GM12878 (cell line): Measurements from ENCODE around the gene P2RX7. TPM values are rescaled to one million over a fixed set of nuclear protein-coding genes. Genes with fewer than 3 reads are reported as not detected.

Source experiments
- ATAC-seq: fragments of 200-7000 bp; cut with Tn5 transposase; 3 replicates; pipeline ENCODE4 v1.9.1; 2020; ENCODE audit warnings: mild to moderate bottlenecking, moderate library complexity
- BruUV-seq: library from RNA; stranded (reverse); fragments of 400-500 nt; replicated peaks from 2 replicates; lab custom pipeline; 2021; lab: Mats Ljungman, UMichigan
- CTCF ChIA-PET: fragments of 300-600 bp; sonication (Branson Sonifier 250); formaldehyde crosslinking; extraction: SDS; loops from one replicate; lab custom pipeline; 2021; ENCODE audit warnings: inconsistent platforms; lab: Yijun Ruan, JAX
- POLR2A ChIA-PET: fragments of 350-600 bp; formaldehyde crosslinking; extraction: SDS; loops from one replicate; lab custom pipeline; 2021; ENCODE audit warnings: inconsistent platforms; lab: Charles Lee
- RAD21 ChIA-PET: fragments of 300-600 bp; sonication (Branson Sonifier 250); formaldehyde crosslinking; loops from one replicate; lab custom pipeline; 2023; ENCODE audit warnings: antibody characterized with exemption; ENCODE audit not compliant: unreplicated experiment; lab: Charles Lee
- SMC1A ChIA-PET: fragments of 300-600 bp; sonication (Branson Sonifier 250); formaldehyde crosslinking; loops from one replicate; lab custom pipeline; 2023; ENCODE audit not compliant: unreplicated experiment, uncharacterized antibody; lab: Charles Lee
- DNase-seq: peaks from one replicate; pipeline ENCODE4 v3.0.0-alpha.2; 2011; ENCODE audit warnings: low read depth, low spot score
- FAIRE-seq: peaks from 3 replicates; lab custom pipeline; 2011; peaks lifted over from hg19 to GRCh38; lab: Jason Lieb, UNC
- H2AFZ ChIP-seq: 2 replicates; pipeline ENCODE4 v1.6.0; 2011; ENCODE audit warnings: low read depth, low read length, control low read depth; ENCODE audit not compliant: control insufficient read depth
- H3K27ac ChIP-seq: 2 replicates; pipeline ENCODE4 v1.5.1; 2011; ENCODE audit warnings: control low read depth; ENCODE audit not compliant: control insufficient read depth, insufficient read depth
- H3K27me3 ChIP-seq, 2 experiments: replicated peaks in 1 of 2; 2 replicates each; pipeline versions ENCODE4 v1.6.0 to v1.6.1; 2011; ENCODE audit warnings: low read length in 1 of 2; ENCODE audit not compliant: control insufficient read depth in 2 of 2, insufficient read depth in 2 of 2
- H3K36me3 ChIP-seq, 2 experiments: 2 replicates each; pipeline ENCODE4 v1.5.1; 2011; ENCODE audit warnings: low read length in 1 of 2; ENCODE audit not compliant: control insufficient read depth in 2 of 2, insufficient read depth in 2 of 2
- H3K4me1 ChIP-seq: 2 replicates; pipeline ENCODE4 v1.6.1; 2011; ENCODE audit warnings: mild to moderate bottlenecking, low read length, moderate library complexity, mixed read lengths; ENCODE audit not compliant: control insufficient read depth, insufficient read depth
- H3K4me2 ChIP-seq: 2 replicates; pipeline ENCODE4 v1.6.0; 2011; ENCODE audit warnings: control low read depth; ENCODE audit not compliant: control insufficient read depth, insufficient read depth
- H3K4me3 ChIP-seq: fragments of 200-600 bp; sonication (generic); 2 replicates; pipeline ENCODE4 v1.5.1; 2016
- H3K79me2 ChIP-seq: 2 replicates; pipeline ENCODE4 v1.6.0; 2011; ENCODE audit warnings: low read length; ENCODE audit not compliant: control insufficient read depth, insufficient read depth
- H3K9ac ChIP-seq: 2 replicates; pipeline ENCODE4 v1.8.0; 2011; ENCODE audit warnings: low read length, control low read depth, mixed read lengths; ENCODE audit not compliant: control insufficient read depth, insufficient read depth
- H3K9me3 ChIP-seq: replicated peaks from 3 replicates; pipeline ENCODE4 v1.5.1; 2011; ENCODE audit warnings: mild to moderate bottlenecking, low read length; ENCODE audit not compliant: control insufficient read depth, insufficient read depth
- H4K20me1 ChIP-seq: 2 replicates; pipeline ENCODE4 v1.6.0; 2011; ENCODE audit not compliant: control insufficient read depth, insufficient read depth
- BRCA1 ChIP-seq: IDR thresholded peaks from 2 replicates; pipeline ENCODE4 v1.6.1; 2011; ENCODE audit warnings: low read depth, low read length, improper control_type of control experiment
- CHD4 ChIP-seq: fragments of 200-600 bp; sonication (generic); IDR thresholded peaks from 2 replicates; pipeline ENCODE4 v1.6.1; 2016; ENCODE audit warnings: mild to moderate bottlenecking
- EP300 ChIP-seq, 2 experiments: fragments of 150-350 bp in 1 of 2; IDR thresholded peaks; 2 replicates each; pipeline ENCODE4 v1.6.1; 2011 to 2012; ENCODE audit warnings: low read depth in 2 of 2, low read length in 2 of 2, borderline replicate concordance in 1 of 2, improper control_type of control experiment in 1 of 2, inconsistent platforms in 1 of 2; ENCODE audit not compliant: control insufficient read depth in 1 of 2
- FOXM1 ChIP-seq: IDR thresholded peaks from 2 replicates; pipeline ENCODE4 v1.6.1; 2012; ENCODE audit warnings: low read depth, mild to moderate bottlenecking, inconsistent platforms, low read length, moderate library complexity
- GABPA ChIP-seq: IDR thresholded peaks from 2 replicates; pipeline ENCODE4 v1.6.1; 2014; ENCODE audit warnings: antibody characterized with exemption, low read depth, mild to moderate bottlenecking, inconsistent platforms
- HDAC2 ChIP-seq: fragments of 200-600 bp; sonication (generic); IDR thresholded peaks from 2 replicates; pipeline ENCODE4 v1.6.1; 2017
- KLF5 ChIP-seq: fragments of 450-650 bp; IDR thresholded peaks from 2 replicates; pipeline ENCODE4 v1.6.1; 2014; ENCODE audit warnings: mild to moderate bottlenecking; ENCODE audit not compliant: partially characterized antibody
- PAX5 ChIP-seq: IDR thresholded peaks from 2 replicates; pipeline ENCODE4 v1.6.1; 2011; ENCODE audit warnings: low read depth, low read length, borderline replicate concordance
- SIN3A ChIP-seq: IDR thresholded peaks from 2 replicates; pipeline ENCODE4 v1.6.1; 2012; ENCODE audit warnings: low read depth, low read length, improper control_type of control experiment
- SMAD1 ChIP-seq: fragments of 450-650 bp; IDR thresholded peaks from 2 replicates; pipeline ENCODE4 v1.6.1; 2018; ENCODE audit warnings: mild to moderate bottlenecking, low read depth; ENCODE audit not compliant: partially characterized antibody
- TCF7 ChIP-seq: IDR thresholded peaks from 2 replicates; pipeline ENCODE4 v1.6.1; 2014; ENCODE audit warnings: antibody characterized with exemption, borderline replicate concordance
- ZBED1 ChIP-seq: IDR thresholded peaks from 2 replicates; pipeline ENCODE4 v1.6.1; 2016; ENCODE audit warnings: borderline replicate concordance
- ZNF217 ChIP-seq: fragments of 450-650 bp; IDR thresholded peaks from 2 replicates; pipeline ENCODE4 v1.6.1; 2017; ENCODE audit warnings: antibody characterized with exemption, mild to moderate bottlenecking
- WGBS: methylation state at CpG from one replicate; pipeline ENCODE4 v1.1.6; 2016; ENCODE audit warnings: low lambda C conversion rate; ENCODE audit not compliant: insufficient replicate concordance, insufficient coverage; ENCODE audit errors: missing lambda C conversion rate; 5-methylcytosine and 5-hydroxymethylcytosine counted together
- in situ Hi-C: fragments of 300-500 bp; cut with MboI; formaldehyde crosslinking; loops from 9 replicates; pipeline ENCODE4 v1.14.3; 2018; ENCODE audit warnings: mixed read lengths
- intact Hi-C: fragments of 100-400 bp; cut with micrococcal nuclease; formaldehyde crosslinking; loops from one replicate; pipeline ENCODE4 v1.14.2; 2022; ENCODE audit not compliant: unreplicated experiment
- polyA plus RNA-seq, 11 experiments: library from polyadenylated mRNA; depleted of rRNA in 4 of 11; unstranded in 6 of 11; stranded (reverse) in 5 of 11; fragments of >200 nt; fragmentation: Nextera tagmentation in 4 of 11; fragmentation: Illumina TruSeq in 1 of 11; extraction: Ambion mirVana in 4 of 11; extraction: Trizol in 1 of 11; gene quantifications; 1 replicate in 1 of 11; 2 replicates in 10 of 11; pipeline versions ENCODE4 v1.2.1 to v1.2.3, GENCODE V29; 2011 to 2016; ENCODE audit warnings: inconsistent platforms in 2 of 11, missing spikeins in 2 of 11, low read depth in 1 of 11
- total RNA-seq, 4 experiments: library from RNA; depleted of rRNA in 3 of 4; stranded (reverse); fragments of >200 nt in 3 of 4; fragmentation: Illumina TruSeq in 1 of 4; extraction: Trizol in 1 of 4; gene quantifications; 2 replicates each; pipeline versions ENCODE4 v1.2.1 to v1.2.3, GENCODE V29; 2013 to 2021
- TF ChIP-seq, protein P1 (sequence below): IDR thresholded peaks from 2 replicates; pipeline ENCODE4 v1.6.1; 2012; ENCODE audit warnings: improper control_type of control experiment, low read depth, low read length; ENCODE audit not compliant: insufficient replicate concordance
- TF ChIP-seq, protein P2 (sequence below): fragments of 450-650 bp; conservative IDR thresholded peaks from 2 replicates; pipeline ENCODE4 v1.6.1; 2017; ENCODE audit warnings: mild to moderate bottlenecking, moderate library complexity
- TF ChIP-seq, protein P3 (sequence below): IDR thresholded peaks from 2 replicates; pipeline ENCODE4 v1.6.1; 2012; ENCODE audit warnings: low read depth, low read length, improper control_type of control experiment

The P2RX7 gene
- total and polyA plus RNA-seq, 10 of the 15 experiments (the other 5 are each of a cell fraction or from before 2014, with no cell fraction given), result 0.74 to 2.6 (median 1.5) TPM

DNA sequence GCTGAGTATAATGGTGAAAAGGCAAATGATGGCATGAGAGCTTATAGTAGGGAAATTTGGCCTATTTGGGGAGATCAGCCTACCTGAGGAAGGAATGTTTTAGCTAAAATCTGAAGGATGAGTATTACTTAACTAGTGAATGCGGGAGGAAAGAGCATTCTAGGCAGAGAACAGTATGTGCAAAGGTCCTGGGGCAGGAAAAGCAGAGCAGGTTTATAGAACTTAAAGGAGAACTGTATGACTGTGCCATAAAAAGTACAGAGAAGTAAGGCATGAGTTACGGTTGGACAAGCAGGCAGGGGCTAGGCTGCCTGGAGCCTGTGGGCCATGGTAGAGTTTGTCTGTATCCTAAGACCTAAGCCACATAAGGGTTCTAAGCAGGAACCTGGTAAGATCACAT, 55.6 kb downstream of the P2RX7 start (continued):
- TF ChIP-seq, protein P1, sequence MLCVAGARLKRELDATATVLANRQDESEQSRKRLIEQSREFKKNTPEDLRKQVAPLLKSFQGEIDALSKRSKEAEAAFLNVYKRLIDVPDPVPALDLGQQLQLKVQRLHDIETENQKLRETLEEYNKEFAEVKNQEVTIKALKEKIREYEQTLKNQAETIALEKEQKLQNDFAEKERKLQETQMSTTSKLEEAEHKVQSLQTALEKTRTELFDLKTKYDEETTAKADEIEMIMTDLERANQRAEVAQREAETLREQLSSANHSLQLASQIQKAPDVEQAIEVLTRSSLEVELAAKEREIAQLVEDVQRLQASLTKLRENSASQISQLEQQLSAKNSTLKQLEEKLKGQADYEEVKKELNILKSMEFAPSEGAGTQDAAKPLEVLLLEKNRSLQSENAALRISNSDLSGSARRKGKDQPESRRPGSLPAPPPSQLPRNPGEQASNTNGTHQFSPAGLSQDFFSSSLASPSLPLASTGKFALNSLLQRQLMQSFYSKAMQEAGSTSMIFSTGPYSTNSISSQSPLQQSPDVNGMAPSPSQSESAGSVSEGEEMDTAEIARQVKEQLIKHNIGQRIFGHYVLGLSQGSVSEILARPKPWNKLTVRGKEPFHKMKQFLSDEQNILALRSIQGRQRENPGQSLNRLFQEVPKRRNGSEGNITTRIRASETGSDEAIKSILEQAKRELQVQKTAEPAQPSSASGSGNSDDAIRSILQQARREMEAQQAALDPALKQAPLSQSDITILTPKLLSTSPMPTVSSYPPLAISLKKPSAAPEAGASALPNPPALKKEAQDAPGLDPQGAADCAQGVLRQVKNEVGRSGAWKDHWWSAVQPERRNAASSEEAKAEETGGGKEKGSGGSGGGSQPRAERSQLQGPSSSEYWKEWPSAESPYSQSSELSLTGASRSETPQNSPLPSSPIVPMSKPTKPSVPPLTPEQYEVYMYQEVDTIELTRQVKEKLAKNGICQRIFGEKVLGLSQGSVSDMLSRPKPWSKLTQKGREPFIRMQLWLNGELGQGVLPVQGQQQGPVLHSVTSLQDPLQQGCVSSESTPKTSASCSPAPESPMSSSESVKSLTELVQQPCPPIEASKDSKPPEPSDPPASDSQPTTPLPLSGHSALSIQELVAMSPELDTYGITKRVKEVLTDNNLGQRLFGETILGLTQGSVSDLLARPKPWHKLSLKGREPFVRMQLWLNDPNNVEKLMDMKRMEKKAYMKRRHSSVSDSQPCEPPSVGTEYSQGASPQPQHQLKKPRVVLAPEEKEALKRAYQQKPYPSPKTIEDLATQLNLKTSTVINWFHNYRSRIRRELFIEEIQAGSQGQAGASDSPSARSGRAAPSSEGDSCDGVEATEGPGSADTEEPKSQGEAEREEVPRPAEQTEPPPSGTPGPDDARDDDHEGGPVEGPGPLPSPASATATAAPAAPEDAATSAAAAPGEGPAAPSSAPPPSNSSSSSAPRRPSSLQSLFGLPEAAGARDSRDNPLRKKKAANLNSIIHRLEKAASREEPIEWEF, result no peak

DNA sequence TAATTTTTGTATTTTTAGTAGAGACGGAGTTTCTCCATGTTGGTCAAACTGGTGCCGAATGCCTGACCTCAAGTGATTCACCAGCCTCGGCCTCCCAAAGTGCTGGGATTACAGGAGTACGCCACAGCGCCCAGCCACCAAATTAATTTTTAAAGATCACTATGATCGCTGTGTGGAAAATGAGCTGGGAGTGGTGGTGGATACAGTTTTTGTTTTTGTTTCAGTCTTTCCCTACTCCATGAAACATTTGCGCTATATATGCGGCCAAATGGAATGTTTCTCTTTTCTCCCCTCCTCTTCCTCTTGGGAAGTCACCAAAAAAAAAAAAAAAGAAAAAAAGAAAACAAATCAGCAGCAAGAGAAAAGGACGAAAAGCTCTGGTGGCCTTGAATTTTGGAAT, 56.5 kb downstream of the P2RX7 start:
- H3K9ac ChIP-seq, result no peak overlapping the region
- ATAC-seq (no peak), FAIRE-seq (no peak), DNase-seq (no peak)
- no peaks in the 10 kb centered on the region; the same call in 1 of the 3 replicates for H3K9me3 ChIP-seq
- no TSS peak for BruUV-seq
- no peaks in the 10 kb centered on the region for H4K20me1 ChIP-seq
- no peak overlapping the region for H3K4me3 ChIP-seq
- ChIA-PET POLR2A (interaction anchor here (0.6 kb wide), 1 partner anchor 107 kb away, joined by 3 read pairs; no protein-coding TSS in a partner anchor), CTCF (interaction anchor here (0.6 kb wide), 1 partner anchor 443 kb away, joined by 4 read pairs; no protein-coding TSS in a partner anchor), RAD21 (interaction anchor here (1.2 kb wide), 2 partner anchors 9 kb away, joined by 3 read pairs; no protein-coding TSS in a partner anchor), SMC1A (interaction anchor here (1.1 kb wide), 2 partner anchors 13 to 21 kb away, joined by 3 to 6 read pairs; no protein-coding TSS in a partner anchor)
- intact Hi-C loops, result no loop called here
- H3K27me3 ChIP-seq, result no peaks in the 10 kb centered on the region
- no peaks in the 10 kb centered on the region for H3K36me3 ChIP-seq
- H3K4me2 ChIP-seq, result no peak overlapping the region
- in situ Hi-C loops, result no loop called here
- H3K79me2 ChIP-seq, result no peaks in the 10 kb centered on the region
- no peak overlapping the region for H2AFZ ChIP-seq
- H3K27ac ChIP-seq, result no peak overlapping the region
- 86% methylated on average over 8 of the region's 9 CpGs for WGBS
- H3K4me1 ChIP-seq, result peaks cover 9% of the 10 kb centered on the region
- TF ChIP-seq SMAD1, result no peak
- TF ChIP-seq FOXM1, result no peak
- TF ChIP-seq CHD4, result no peak
- TF ChIP-seq, protein P2, sequence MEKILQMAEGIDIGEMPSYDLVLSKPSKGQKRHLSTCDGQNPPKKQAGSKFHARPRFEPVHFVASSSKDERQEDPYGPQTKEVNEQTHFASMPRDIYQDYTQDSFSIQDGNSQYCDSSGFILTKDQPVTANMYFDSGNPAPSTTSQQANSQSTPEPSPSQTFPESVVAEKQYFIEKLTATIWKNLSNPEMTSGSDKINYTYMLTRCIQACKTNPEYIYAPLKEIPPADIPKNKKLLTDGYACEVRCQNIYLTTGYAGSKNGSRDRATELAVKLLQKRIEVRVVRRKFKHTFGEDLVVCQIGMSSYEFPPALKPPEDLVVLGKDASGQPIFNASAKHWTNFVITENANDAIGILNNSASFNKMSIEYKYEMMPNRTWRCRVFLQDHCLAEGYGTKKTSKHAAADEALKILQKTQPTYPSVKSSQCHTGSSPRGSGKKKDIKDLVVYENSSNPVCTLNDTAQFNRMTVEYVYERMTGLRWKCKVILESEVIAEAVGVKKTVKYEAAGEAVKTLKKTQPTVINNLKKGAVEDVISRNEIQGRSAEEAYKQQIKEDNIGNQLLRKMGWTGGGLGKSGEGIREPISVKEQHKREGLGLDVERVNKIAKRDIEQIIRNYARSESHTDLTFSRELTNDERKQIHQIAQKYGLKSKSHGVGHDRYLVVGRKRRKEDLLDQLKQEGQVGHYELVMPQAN, result no peak
- TF ChIP-seq EP300 (IDR thresholded peaks at IDR 0.05; ENCODE audit: borderline replicate concordance in 1 of 2, control insufficient read depth in 1 of 2, low read depth in 2 of 2, low read length in 2 of 2), result no peak
- TF ChIP-seq, protein P3, sequence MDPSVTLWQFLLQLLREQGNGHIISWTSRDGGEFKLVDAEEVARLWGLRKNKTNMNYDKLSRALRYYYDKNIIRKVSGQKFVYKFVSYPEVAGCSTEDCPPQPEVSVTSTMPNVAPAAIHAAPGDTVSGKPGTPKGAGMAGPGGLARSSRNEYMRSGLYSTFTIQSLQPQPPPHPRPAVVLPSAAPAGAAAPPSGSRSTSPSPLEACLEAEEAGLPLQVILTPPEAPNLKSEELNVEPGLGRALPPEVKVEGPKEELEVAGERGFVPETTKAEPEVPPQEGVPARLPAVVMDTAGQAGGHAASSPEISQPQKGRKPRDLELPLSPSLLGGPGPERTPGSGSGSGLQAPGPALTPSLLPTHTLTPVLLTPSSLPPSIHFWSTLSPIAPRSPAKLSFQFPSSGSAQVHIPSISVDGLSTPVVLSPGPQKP, result no peak
- TF ChIP-seq ZBED1, result no peak
- TF ChIP-seq KLF5, result no peak
- no peak for TF ChIP-seq HDAC2
- TF ChIP-seq TCF7, result no peak
- TF ChIP-seq GABPA, result no peak
- TF ChIP-seq ZNF217, result no peak
- no peak for TF ChIP-seq SIN3A
- no peak for TF ChIP-seq BRCA1
- no peak for TF ChIP-seq PAX5
